Measurements from ENCODE around the gene SLC22A23.

DNA sequence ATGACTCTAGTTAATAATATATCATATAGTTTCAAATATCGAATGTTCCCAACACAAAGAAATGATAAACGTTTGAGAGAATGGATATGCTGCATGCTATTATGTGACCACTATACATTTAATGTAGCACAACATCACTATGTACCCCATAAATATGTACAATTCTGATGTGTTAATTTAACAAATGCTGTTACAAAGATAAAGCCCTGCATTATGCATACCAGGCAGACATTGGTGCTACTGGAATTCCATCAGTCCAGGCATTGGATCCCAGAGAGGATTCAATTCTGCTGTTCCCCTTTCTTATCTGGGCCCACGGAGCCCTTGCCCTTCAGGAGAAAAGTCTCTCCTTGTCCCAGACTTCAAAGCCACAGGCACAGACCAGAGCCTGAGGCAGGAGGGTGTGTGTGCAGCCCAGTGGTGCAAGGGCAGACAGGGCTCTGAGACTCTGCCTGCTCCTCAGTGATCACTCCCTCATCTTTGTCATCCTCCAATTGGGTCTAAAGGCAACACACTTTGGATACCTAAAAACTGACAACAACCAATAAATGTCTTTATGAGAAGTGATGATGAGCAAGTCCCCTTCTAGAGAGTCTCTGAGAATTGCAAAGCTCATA is 152.9 kb downstream of the SLC22A23 start:
- TF ChIP-seq, protein P1, sequence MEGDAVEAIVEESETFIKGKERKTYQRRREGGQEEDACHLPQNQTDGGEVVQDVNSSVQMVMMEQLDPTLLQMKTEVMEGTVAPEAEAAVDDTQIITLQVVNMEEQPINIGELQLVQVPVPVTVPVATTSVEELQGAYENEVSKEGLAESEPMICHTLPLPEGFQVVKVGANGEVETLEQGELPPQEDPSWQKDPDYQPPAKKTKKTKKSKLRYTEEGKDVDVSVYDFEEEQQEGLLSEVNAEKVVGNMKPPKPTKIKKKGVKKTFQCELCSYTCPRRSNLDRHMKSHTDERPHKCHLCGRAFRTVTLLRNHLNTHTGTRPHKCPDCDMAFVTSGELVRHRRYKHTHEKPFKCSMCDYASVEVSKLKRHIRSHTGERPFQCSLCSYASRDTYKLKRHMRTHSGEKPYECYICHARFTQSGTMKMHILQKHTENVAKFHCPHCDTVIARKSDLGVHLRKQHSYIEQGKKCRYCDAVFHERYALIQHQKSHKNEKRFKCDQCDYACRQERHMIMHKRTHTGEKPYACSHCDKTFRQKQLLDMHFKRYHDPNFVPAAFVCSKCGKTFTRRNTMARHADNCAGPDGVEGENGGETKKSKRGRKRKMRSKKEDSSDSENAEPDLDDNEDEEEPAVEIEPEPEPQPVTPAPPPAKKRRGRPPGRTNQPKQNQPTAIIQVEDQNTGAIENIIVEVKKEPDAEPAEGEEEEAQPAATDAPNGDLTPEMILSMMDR (IDR thresholded peaks at IDR 0.05; ENCODE audit: low read depth, low read length): no peak
- TF ChIP-seq EZH2phosphoT487 (IDR thresholded peaks at IDR 0.05; ENCODE audit: low read depth): no peak

Data from OCI-LY3 (cell line).